HepG2 (cell line): ENCODE measurements around the gene ITGA6. TPM values are rescaled to one million over a fixed set of nuclear protein-coding genes. Genes with fewer than 3 reads are reported as not detected.

Experiments used
- CEBPZ ChIP-seq: IDR thresholded peaks from 2 replicates; pipeline ENCODE4 v1.6.1; 2012; ENCODE audit warnings: low read length, improper control_type of control experiment
- CHD4 ChIP-seq: fragments of 200-600 bp; sonication (generic); IDR thresholded peaks from 2 replicates; pipeline ENCODE4 v1.7.0; 2017; ENCODE audit warnings: mild to moderate bottlenecking, low read length, borderline replicate concordance
- DMTF1 ChIP-seq: sonication (generic); formaldehyde crosslinking; IDR thresholded peaks from 2 replicates; pipeline ENCODE4 v1.4.0; 2020; ENCODE audit warnings: mild to moderate bottlenecking, missing genetic modification reagents
- GTF2F1 ChIP-seq: fragments of 150-350 bp; IDR thresholded peaks from 2 replicates; pipeline ENCODE4 v1.6.1; 2014; ENCODE audit warnings: low read length
- HIVEP1 ChIP-seq: sonication (generic); formaldehyde crosslinking; IDR thresholded peaks from 2 replicates; pipeline ENCODE4 v1.4.0; 2020; ENCODE audit warnings: mild to moderate bottlenecking, missing genetic modification reagents
- MED13 ChIP-seq: sonication (generic); formaldehyde crosslinking; IDR thresholded peaks from 2 replicates; pipeline ENCODE4 v1.5.0; 2020; ENCODE audit warnings: missing genetic modification reagents
- NFE2L1 ChIP-seq: sonication (generic); formaldehyde crosslinking; IDR thresholded peaks from 2 replicates; pipeline ENCODE4 v1.4.0; 2020; ENCODE audit warnings: missing genetic modification reagents, mild to moderate bottlenecking, borderline replicate concordance
- NR2F6 ChIP-seq, 2 experiments: IDR thresholded peaks; 2 replicates each; pipeline ENCODE4 v1.6.1; 2016; ENCODE audit warnings: antibody characterized with exemption in 1 of 2, mild to moderate bottlenecking in 1 of 2
- PHF5A ChIP-seq: IDR thresholded peaks from one replicate; pipeline ENCODE4 v1.6.1; 2018; ENCODE audit warnings: low read depth, missing genetic modification reagents; ENCODE audit not compliant: unreplicated experiment
- PPARG ChIP-seq: conservative IDR thresholded peaks from 2 replicates; pipeline ENCODE4 v1.6.1; 2016; ENCODE audit warnings: missing biosample characterization, missing genetic modification reagents
- SUZ12 ChIP-seq: fragments of 150-350 bp; IDR thresholded peaks from 2 replicates; pipeline ENCODE4 v1.6.1; 2014; ENCODE audit warnings: low read depth, low read length
- TCF7 ChIP-seq: sonication (generic); IDR thresholded peaks from 2 replicates; pipeline ENCODE4 v1.6.1; 2016; ENCODE audit warnings: antibody characterized with exemption, low read depth
- ZNF180 ChIP-seq: sonication (generic); formaldehyde crosslinking; IDR thresholded peaks from 2 replicates; pipeline ENCODE4 v1.4.0; 2020; ENCODE audit warnings: low read depth, missing genetic modification reagents, borderline replicate concordance
- ZNF331 ChIP-seq: sonication (generic); formaldehyde crosslinking; IDR thresholded peaks from 2 replicates; pipeline ENCODE4 v1.4.0; 2020; ENCODE audit warnings: missing genetic modification reagents
- ZNF614 ChIP-seq: IDR thresholded peaks from 2 replicates; pipeline ENCODE4 v1.6.1; 2018; ENCODE audit warnings: missing biosample characterization, missing genetic modification reagents, inconsistent platforms, borderline replicate concordance
- ZNF766 ChIP-seq: sonication (generic); formaldehyde crosslinking; IDR thresholded peaks from 2 replicates; pipeline ENCODE4 v1.5.0; 2020; ENCODE audit warnings: missing genetic modification reagents, borderline replicate concordance
- polyA plus RNA-seq, 8 experiments: library from polyadenylated mRNA; depleted of rRNA in 3 of 8; stranded (reverse) in 7 of 8; unstranded in 1 of 8; fragments of >200 nt; fragmentation: Illumina TruSeq in 4 of 8; extraction: Trizol in 4 of 8; gene quantifications; 2 replicates each; pipeline versions ENCODE4 v1.2.1 to v1.2.3, GENCODE V29; 2011 to 2016; ENCODE audit warnings: low read depth in 4 of 8, missing spikeins in 1 of 8, mixed read lengths in 1 of 8; ENCODE audit not compliant: insufficient read depth in 1 of 8
- total RNA-seq, 5 experiments: library from RNA; depleted of rRNA; stranded (reverse); fragments of >200 nt; fragmentation: Illumina TruSeq; extraction: Trizol; gene quantifications; 2 replicates each; pipeline ENCODE4 v1.2.3, GENCODE V29; 2016; ENCODE audit warnings: low read depth in 1 of 5
- TF ChIP-seq, protein P1 (sequence below): sonication (generic); formaldehyde crosslinking; IDR thresholded peaks from 2 replicates; pipeline ENCODE4 v1.8.1; 2023; ENCODE audit warnings: missing genetic modification reagents, inconsistent platforms, borderline replicate concordance
- TF ChIP-seq, protein P2 (sequence below): sonication (generic); formaldehyde crosslinking; IDR thresholded peaks from 2 replicates; pipeline ENCODE4 v1.8.1; 2022; ENCODE audit warnings: mild to moderate bottlenecking, missing genetic modification reagents
- TF ChIP-seq, protein P3 (sequence below): sonication (generic); formaldehyde crosslinking; IDR thresholded peaks from 2 replicates; pipeline ENCODE4 v1.5.0; 2020; ENCODE audit warnings: mild to moderate bottlenecking, low read depth, missing genetic modification reagents, borderline replicate concordance

The ITGA6 gene
- total and polyA plus RNA-seq, 2 of the 13 experiments (the other 11 are each of a cell fraction or from before 2014, with no cell fraction given), result 24.0 to 92.5 TPM

DNA sequence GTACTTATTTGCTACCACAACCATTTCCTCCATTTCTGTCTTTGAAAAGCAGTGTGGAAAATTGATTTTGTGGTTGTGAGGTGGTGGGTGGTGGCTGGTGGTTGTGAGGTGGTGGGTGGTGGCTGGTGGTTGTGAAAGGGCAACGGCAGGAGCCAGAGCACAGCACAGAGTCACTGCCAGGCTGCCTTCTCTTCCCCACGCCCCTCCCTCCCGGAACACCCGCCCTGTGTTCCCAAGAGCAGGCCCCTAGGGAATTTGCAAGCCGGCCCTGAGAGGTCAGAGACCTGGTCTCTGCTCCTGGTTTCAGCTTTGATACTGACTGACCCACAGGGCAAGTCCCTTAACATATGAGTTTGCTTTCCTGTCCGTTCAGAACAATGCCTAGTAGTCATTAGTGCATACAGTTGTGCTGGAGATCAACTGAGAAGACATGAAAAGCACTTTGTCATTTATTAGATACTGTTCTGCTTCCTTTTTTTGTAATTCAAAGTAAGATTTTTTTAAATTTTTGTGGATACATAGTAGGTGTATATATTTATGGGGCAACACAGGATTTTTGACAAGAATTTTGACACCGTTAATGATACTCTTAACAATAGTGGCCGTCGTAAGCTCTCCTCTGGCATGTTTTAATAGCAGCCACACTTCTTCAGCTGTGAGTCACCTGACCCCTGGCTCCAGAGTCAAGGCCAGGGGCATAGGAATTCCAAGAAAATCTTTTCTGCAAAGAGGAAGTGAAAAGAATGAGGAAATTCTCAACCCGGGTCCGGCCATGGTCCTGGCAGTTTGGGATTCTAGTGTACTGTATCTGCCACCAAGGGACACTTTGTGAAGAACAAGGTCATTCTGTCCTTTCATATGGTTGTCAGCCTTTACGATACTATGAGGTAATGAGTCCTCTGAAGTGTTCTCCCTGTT, 53.2 kb downstream of the ITGA6 start (continued):
- TF ChIP-seq, protein P1, sequence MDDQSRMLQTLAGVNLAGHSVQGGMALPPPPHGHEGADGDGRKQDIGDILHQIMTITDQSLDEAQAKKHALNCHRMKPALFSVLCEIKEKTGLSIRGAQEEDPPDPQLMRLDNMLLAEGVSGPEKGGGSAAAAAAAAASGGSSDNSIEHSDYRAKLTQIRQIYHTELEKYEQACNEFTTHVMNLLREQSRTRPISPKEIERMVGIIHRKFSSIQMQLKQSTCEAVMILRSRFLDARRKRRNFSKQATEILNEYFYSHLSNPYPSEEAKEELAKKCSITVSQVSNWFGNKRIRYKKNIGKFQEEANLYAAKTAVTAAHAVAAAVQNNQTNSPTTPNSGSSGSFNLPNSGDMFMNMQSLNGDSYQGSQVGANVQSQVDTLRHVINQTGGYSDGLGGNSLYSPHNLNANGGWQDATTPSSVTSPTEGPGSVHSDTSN, result no peak
- TF ChIP-seq CHD4 (peak; percentile 91; the same call in 1 of the 2 replicates), PPARG (peak; percentile 70), HIVEP1 (CRISPR knock-in tag) (0 out of 2 replicates have a peak, but pooled peaks have one; percentile 35), ZNF180 (CRISPR knock-in tag) (no peak), PHF5A (CRISPR knock-in tag) (no peak), MED13 (CRISPR knock-in tag) (no peak), ZNF614 (CRISPR knock-in tag) (peak; percentile 49; the same call in 1 of the 2 replicates), NR2F6 (IDR thresholded peaks at IDR 0.05) (peak; percentile 95), NR2F6 (CRISPR knock-in tag; IDR thresholded peaks at IDR 0.05) (peak; percentile 96), ZNF766 (CRISPR knock-in tag) (no peak), DMTF1 (CRISPR knock-in tag) (no peak), ZNF331 (CRISPR knock-in tag) (peak; percentile 90), SUZ12 (no peak), CEBPZ (no peak), TCF7 (peak; percentile 89), GTF2F1 (no peak), NFE2L1 (CRISPR knock-in tag) (no peak)
- TF ChIP-seq, protein P2, sequence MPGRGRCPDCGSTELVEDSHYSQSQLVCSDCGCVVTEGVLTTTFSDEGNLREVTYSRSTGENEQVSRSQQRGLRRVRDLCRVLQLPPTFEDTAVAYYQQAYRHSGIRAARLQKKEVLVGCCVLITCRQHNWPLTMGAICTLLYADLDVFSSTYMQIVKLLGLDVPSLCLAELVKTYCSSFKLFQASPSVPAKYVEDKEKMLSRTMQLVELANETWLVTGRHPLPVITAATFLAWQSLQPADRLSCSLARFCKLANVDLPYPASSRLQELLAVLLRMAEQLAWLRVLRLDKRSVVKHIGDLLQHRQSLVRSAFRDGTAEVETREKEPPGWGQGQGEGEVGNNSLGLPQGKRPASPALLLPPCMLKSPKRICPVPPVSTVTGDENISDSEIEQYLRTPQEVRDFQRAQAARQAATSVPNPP (CRISPR knock-in tag), result peak; percentile 41; the same call in 1 of the 2 replicates
- TF ChIP-seq, protein P3, sequence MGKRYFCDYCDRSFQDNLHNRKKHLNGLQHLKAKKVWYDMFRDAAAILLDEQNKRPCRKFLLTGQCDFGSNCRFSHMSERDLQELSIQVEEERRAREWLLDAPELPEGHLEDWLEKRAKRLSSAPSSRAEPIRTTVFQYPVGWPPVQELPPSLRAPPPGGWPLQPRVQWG (CRISPR knock-in tag), result no peak
